ENCODE results near the gene GPR87.

Gene GPR87

DNA sequence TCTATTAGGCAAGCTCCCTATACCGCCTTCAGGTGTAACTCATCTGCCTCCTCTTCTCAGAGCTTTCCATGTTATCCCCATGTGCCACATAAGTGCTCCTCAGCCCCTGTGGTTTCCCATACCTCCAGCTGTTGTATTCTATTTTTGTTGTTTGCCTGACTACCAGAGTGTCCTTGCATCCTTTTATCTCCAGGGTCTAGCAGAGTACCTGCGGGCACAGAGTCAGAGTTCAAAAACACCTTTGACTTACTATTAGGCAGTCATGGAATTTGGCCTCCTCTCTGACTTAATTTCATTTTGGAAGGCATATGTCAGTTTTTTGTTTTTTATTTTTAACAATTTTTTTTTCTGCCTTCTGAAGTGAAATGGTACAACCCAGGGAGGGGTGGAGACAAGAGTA is 7.1 kb downstream of the GPR87 start:
- TF ChIP-seq, protein P1, sequence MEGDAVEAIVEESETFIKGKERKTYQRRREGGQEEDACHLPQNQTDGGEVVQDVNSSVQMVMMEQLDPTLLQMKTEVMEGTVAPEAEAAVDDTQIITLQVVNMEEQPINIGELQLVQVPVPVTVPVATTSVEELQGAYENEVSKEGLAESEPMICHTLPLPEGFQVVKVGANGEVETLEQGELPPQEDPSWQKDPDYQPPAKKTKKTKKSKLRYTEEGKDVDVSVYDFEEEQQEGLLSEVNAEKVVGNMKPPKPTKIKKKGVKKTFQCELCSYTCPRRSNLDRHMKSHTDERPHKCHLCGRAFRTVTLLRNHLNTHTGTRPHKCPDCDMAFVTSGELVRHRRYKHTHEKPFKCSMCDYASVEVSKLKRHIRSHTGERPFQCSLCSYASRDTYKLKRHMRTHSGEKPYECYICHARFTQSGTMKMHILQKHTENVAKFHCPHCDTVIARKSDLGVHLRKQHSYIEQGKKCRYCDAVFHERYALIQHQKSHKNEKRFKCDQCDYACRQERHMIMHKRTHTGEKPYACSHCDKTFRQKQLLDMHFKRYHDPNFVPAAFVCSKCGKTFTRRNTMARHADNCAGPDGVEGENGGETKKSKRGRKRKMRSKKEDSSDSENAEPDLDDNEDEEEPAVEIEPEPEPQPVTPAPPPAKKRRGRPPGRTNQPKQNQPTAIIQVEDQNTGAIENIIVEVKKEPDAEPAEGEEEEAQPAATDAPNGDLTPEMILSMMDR (IDR thresholded peaks at IDR 0.05; ENCODE audit: low read depth, low read length), result no peak
- TF ChIP-seq POLR2A (IDR thresholded peaks at IDR 0.05; ENCODE audit: extremely low read depth, insufficient read length) (no peak), MYC (IDR thresholded peaks at IDR 0.05; ENCODE audit: low read depth, low read length) (no peak)
- TF ChIP-seq, protein P2, sequence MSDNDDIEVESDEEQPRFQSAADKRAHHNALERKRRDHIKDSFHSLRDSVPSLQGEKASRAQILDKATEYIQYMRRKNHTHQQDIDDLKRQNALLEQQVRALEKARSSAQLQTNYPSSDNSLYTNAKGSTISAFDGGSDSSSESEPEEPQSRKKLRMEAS (IDR thresholded peaks at IDR 0.05; ENCODE audit: low read depth, low read length), result no peak
- no peak for DNase-seq (ENCODE audit: low read depth)
- H3K4me3 ChIP-seq (ENCODE audit: low read depth, low read length), result no peak overlapping the region

DNA sequence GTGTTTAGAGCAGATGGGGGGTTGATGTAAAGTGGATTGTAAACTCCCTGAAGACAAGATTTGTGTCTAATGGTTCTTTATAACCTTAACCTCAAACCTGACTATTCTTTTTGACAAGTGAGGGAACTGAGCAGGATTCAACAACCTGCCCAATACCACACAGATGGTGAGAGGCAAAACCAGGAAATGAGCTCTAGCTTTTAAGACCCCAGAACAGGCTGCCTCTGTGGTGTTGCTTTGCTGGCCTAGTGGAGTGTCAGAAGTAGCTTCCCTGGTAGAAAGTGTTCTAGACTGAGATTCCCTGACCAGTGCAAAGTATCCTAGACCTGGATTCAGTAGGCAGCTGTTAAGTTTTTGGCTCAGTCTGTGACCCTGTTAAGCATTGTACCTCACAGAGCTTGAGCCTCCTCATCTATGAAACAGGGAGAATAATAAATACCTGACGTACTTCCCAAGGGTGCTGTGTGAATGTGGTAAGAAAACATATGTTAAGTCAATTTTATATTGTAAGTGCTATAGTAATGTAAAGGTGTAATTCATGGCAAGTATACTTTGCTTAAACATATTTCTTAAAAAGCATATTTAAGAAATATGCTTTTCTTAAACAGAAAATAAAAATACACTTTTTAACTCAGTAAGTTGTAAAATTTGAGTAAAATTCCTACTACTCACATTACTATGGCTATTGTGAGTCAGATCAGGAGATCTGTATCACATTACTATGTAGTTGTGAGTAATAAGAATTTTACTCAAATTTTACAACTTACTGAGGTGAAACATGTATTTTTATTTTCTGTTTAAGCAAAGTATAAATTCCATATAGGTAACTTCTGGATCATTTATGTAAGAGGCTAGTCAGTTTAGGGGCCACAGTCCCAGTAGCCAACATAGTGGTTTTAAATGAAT is 8.8 kb downstream of the GPR87 start:
- TF ChIP-seq, protein P2 (IDR thresholded peaks at IDR 0.05; ENCODE audit: low read depth, low read length), result no peak
- TF ChIP-seq MYC (IDR thresholded peaks at IDR 0.05; ENCODE audit: low read depth, low read length) (no peak), POLR2A (IDR thresholded peaks at IDR 0.05; ENCODE audit: extremely low read depth, insufficient read length) (no peak)
- TF ChIP-seq, protein P1 (IDR thresholded peaks at IDR 0.05; ENCODE audit: low read depth, low read length), result no peak
- DNase-seq (ENCODE audit: low read depth), result no peak
- H3K4me3 ChIP-seq (ENCODE audit: low read depth, low read length), result no peak overlapping the region

DNA sequence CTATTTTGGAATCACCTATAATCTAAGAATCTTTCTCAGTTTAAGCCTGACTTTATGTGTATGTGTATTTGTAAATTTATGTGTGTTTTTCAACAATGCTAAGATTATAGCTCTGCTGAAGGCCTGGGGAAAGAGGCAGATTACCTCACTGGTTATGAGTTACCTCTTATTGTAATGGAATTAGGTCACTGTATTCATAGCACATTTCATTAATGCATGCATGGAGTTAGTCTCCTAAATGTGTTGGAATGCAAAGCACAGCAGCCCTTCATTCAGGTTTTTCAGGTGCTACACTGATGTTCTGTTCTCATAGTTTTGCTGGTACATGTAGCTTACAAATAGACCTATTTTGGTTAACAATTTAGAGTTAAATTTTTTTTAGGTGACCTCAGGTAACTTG is 9.5 kb downstream of the GPR87 start:
- no peak for DNase-seq (ENCODE audit: low read depth)
- no peak overlapping the region for H3K4me3 ChIP-seq (ENCODE audit: low read depth, low read length)
- TF ChIP-seq, protein P2 (IDR thresholded peaks at IDR 0.05; ENCODE audit: low read depth, low read length), result no peak
- TF ChIP-seq POLR2A (IDR thresholded peaks at IDR 0.05; ENCODE audit: extremely low read depth, insufficient read length) (no peak), MYC (IDR thresholded peaks at IDR 0.05; ENCODE audit: low read depth, low read length) (no peak)
- TF ChIP-seq, protein P1 (IDR thresholded peaks at IDR 0.05; ENCODE audit: low read depth, low read length), result no peak

DNA sequence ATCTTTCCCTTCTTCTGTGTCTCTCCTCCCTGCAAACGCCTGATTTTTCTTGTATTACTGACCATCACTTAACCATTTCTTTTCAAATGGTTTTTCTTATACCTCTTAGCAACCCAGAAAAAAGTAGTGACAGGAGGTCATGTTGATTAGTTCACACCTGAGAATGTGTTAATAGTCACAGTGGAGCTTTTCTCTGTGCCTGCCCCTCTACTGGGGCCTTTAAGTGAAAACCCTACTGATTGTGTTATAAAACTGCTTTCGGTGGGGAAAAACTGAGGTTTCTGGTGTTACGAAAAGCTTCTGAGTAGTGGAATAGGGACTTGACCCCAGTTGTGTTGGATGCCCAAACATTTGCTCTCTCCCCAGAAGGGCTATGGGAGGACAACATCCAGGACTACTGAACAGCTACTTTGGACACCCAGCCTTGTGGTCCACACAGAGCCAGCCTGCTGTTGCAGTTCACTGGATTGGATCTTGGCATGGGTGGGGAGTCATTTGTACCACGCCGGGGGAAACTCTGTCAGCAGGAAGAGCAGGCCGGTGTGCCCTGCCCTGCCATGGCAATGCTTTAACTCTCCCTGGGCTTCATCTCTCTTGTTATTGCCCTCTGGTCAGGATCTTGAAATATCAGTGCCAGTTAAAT is 10.3 kb downstream of the GPR87 start:
- H3K4me3 ChIP-seq (ENCODE audit: low read depth, low read length), result no peak overlapping the region
- TF ChIP-seq MYC (IDR thresholded peaks at IDR 0.05; ENCODE audit: low read depth, low read length) (no peak), POLR2A (IDR thresholded peaks at IDR 0.05; ENCODE audit: extremely low read depth, insufficient read length) (no peak)
- TF ChIP-seq, protein P1 (IDR thresholded peaks at IDR 0.05; ENCODE audit: low read depth, low read length), result no peak
- TF ChIP-seq, protein P2 (IDR thresholded peaks at IDR 0.05; ENCODE audit: low read depth, low read length), result no peak
- DNase-seq (ENCODE audit: low read depth), result no peak

DNA sequence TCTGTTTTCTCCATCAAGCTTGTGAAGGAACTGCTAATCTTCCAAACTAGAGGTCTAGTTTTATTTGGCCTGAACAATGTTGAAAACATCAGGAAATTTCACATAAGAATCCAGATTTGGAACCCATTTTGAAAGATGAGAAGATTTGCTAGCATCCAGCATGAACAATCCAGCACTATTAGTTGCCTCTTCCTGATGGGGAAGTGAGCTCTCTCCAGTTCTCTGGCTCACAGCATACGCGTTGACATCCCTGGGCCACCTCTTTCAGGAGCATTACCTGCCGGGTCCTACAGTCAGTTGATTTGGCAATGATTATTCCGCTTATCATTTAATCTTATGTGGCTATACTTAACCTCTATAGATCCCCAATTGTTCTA is 10.9 kb downstream of the GPR87 start:
- DNase-seq (ENCODE audit: low read depth), result no peak
- TF ChIP-seq POLR2A (IDR thresholded peaks at IDR 0.05; ENCODE audit: extremely low read depth, insufficient read length), result no peak
- TF ChIP-seq, protein P1 (IDR thresholded peaks at IDR 0.05; ENCODE audit: low read depth, low read length), result no peak
- TF ChIP-seq MYC (IDR thresholded peaks at IDR 0.05; ENCODE audit: low read depth, low read length), result no peak
- TF ChIP-seq, protein P2 (IDR thresholded peaks at IDR 0.05; ENCODE audit: low read depth, low read length), result no peak
- H3K4me3 ChIP-seq (ENCODE audit: low read depth, low read length), result no peak overlapping the region

Data from NB4 (cell line).